Activated CD8-positive, alpha-beta T cell treated with anti-CD3 and anti-CD28 coated beads, Interleukin-2, amount 10 ng/mL, durations not matched to agents 7 days and 5 days (primary cell): Measurements from ENCODE around the gene SERINC3. TPM values are rescaled to one million over a fixed set of nuclear protein-coding genes. Genes with fewer than 3 reads are reported as not detected.

Experiments
- ATAC-seq: fragments of 150-1000 bp; cut with Tn5 transposase; one replicate; pipeline ENCODE4 v1.10.0; 2021; ENCODE audit warnings: moderate library complexity
- CTCF ChIA-PET: fragments of 350-600 bp; sonication (Branson Sonifier 250); formaldehyde crosslinking; loops from one replicate; lab custom pipeline; 2021; ENCODE audit warnings: antibody characterized with exemption; lab: Charles Lee
- POLR2A ChIA-PET: fragments of 350-600 bp; sonication (Branson Sonifier 250); formaldehyde crosslinking; loops from one replicate; lab custom pipeline; 2021; ENCODE audit warnings: antibody characterized with exemption; lab: Charles Lee
- DNase-seq: peaks from one replicate; pipeline ENCODE4 v3.0.0-alpha.2; 2020
- H3K27ac Mint-ChIP-seq: one replicate; pipeline ENCODE4 v1.8.0; 2021; ENCODE audit warnings: mild to moderate bottlenecking, mixed read lengths
- H3K27me3 Mint-ChIP-seq: one replicate; pipeline ENCODE4 v1.8.0; 2021; ENCODE audit warnings: low read depth, mixed read lengths
- H3K36me3 Mint-ChIP-seq: one replicate; pipeline ENCODE4 v1.8.0; 2021; ENCODE audit warnings: low read depth, mixed read lengths
- H3K4me1 Mint-ChIP-seq: one replicate; pipeline ENCODE4 v1.8.0; 2021; ENCODE audit warnings: low read depth, mixed read lengths
- H3K4me3 Mint-ChIP-seq: one replicate; pipeline ENCODE4 v1.8.0; 2021; ENCODE audit warnings: mild to moderate bottlenecking, mixed read lengths
- H3K9me3 Mint-ChIP-seq: one replicate; pipeline ENCODE4 v1.8.0; 2022; ENCODE audit warnings: mixed read lengths; ENCODE audit not compliant: insufficient read depth
- total RNA-seq, 2 experiments: library from RNA; stranded (reverse); gene quantifications; one replicate each; pipeline ENCODE4 v1.2.3, GENCODE V29; 2021

The SERINC3 gene
- total RNA-seq, 2 experiments from 2014 or later, result 56.3 to 57.8 TPM

DNA sequence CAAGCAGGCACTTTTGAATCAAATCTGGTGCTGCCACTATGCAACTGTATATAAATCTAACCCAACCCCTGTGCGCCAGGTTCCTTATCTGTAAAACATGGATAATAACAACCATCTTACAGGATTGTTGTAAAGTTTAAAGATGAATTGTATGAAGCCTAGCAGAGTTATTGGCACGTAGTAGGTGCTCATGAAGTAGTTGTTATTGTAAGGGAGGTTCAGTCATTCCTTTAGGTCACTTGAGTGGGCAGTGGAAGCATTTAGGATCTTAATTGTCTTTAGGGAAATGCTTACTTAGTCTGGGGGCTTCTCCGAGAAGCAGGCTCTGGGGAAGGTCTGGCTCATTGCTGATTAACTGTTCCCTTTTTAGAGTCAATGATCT, 30.7 kb upstream of the SERINC3 start:
- Mint-ChIP-seq H3K4me3 (no peak overlapping the region), H3K27ac (no peak overlapping the region), H3K9me3 (no peaks in the 10 kb centered on the region), H3K27me3 (peaks cover 2% of the 10 kb centered on the region), H3K4me1 (peaks cover 8% of the 10 kb centered on the region), H3K36me3 (no peaks in the 10 kb centered on the region)
- DNase-seq (no peak), ATAC-seq (no peak)
- ChIA-PET CTCF (no interaction called here), POLR2A (no interaction called here)

GRCh38 chr20:44552050-44552449, 30.2 kb upstream of the SERINC3 start:
- H3K4me3 Mint-ChIP-seq, result no peak overlapping the region
- no peaks in the 10 kb centered on the region for H3K9me3 Mint-ChIP-seq
- ChIA-PET POLR2A (no interaction called here), CTCF (no interaction called here)
- peaks cover 2% of the 10 kb centered on the region for H3K27me3 Mint-ChIP-seq
- ATAC-seq (no peak), DNase-seq (no peak)
- H3K27ac Mint-ChIP-seq, result no peak overlapping the region
- no peaks in the 10 kb centered on the region for H3K36me3 Mint-ChIP-seq
- H3K4me1 Mint-ChIP-seq, result peaks cover 8% of the 10 kb centered on the region

DNA sequence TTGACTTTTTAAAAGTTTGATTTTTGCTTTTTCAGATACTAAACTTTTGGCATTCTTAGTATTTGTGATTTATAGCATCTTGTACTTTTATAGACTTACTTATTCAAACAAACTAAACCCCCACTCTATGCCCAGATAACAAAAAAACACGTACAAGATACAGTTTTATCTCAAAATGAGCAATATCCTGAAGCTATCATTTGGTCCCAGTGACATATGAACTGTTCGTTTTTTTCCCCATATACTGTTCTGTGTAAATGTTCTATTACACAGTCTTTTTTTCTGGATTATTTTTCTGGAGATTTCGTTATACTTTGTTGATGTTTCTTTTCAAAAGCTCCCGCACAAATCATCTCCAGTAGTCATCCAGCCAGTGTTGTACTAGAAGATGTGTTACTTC, 27.3 kb upstream of the SERINC3 start:
- H3K36me3 Mint-ChIP-seq, result no peaks in the 10 kb centered on the region
- no peak overlapping the region for H3K4me3 Mint-ChIP-seq
- CTCF ChIA-PET, result interaction anchor here (0.9 kb wide), 1 partner anchor 49 kb away, joined by 5 read pairs; no protein-coding TSS in a partner anchor
- peaks cover 2% of the 10 kb centered on the region for H3K27me3 Mint-ChIP-seq
- H3K27ac Mint-ChIP-seq, result no peak overlapping the region
- H3K4me1 Mint-ChIP-seq, result peaks cover 8% of the 10 kb centered on the region
- DNase-seq, result no peak
- POLR2A ChIA-PET, result no interaction called here
- no peaks in the 10 kb centered on the region for H3K9me3 Mint-ChIP-seq
- ATAC-seq, result no peak

DNA sequence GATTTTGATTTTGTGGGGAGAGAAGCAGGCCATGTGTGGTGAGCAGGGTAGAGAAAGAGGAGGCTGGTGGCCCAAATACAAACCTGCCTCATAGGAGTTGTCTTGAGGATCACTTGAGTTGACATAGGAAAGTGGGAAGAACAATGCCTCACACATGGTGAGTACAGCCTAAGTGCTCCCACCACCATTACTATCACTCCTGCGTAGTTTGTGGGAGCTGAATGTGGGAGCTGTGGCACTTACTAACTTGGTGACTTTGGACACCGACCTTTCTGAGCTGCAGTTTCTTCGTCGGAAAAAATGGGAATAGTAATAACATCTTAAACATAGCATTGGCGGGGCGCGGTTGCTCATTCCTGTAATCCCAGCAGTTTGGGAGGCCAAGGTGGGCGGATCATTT, 25.5 kb upstream of the SERINC3 start:
- Mint-ChIP-seq H3K27ac (no peak overlapping the region), H3K4me3 (no peak overlapping the region), H3K9me3 (no peaks in the 10 kb centered on the region), H3K27me3 (peaks cover 2% of the 10 kb centered on the region), H3K4me1 (no peaks in the 10 kb centered on the region), H3K36me3 (no peaks in the 10 kb centered on the region)
- DNase-seq (no peak), ATAC-seq (no peak)
- POLR2A ChIA-PET, result no interaction called here
- CTCF ChIA-PET, result interaction anchor here (0.9 kb wide), 1 partner anchor 52 kb away, joined by 3 read pairs; no protein-coding TSS in a partner anchor

- DNase-seq (no peak), ATAC-seq (no peak)
- H3K4me3 Mint-ChIP-seq, result no peak overlapping the region
- no peaks in the 10 kb centered on the region for H3K27me3 Mint-ChIP-seq
- H3K9me3 Mint-ChIP-seq, result no peaks in the 10 kb centered on the region
- no peaks in the 10 kb centered on the region for H3K4me1 Mint-ChIP-seq
- ChIA-PET CTCF (no interaction called here), POLR2A (no interaction called here)
- H3K27ac Mint-ChIP-seq, result no peak overlapping the region
- H3K36me3 Mint-ChIP-seq, result no peaks in the 10 kb centered on the region
These were observed 22.4 kb upstream of the SERINC3 start for GRCh38 chr20:44544263-44544662.

DNA sequence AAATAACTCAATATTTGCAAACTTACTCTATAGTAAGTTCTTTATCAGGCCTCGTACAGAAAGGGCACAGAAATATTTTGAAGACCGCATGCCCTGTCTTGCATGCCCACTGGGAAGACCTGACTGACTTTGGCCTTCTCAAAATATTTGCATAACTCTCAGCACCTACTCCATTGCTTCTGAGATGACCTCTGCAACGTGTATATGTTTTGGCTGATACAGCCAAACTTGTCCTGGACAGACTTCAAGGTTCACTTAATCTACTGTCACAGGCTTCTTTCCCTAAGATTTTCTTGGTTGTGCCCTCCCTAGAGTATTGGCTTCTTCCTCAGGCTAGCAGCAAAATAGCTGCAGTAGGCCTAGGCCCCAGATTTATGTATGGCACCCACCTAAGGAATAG, 21.5 kb upstream of the SERINC3 start:
- no peak overlapping the region for H3K4me3 Mint-ChIP-seq
- CTCF ChIA-PET, result interaction anchor here (0.5 to 1.0 kb wide), 2 partner anchors 67 to 204 kb away, joined by 3 read pairs; no protein-coding TSS in a partner anchor
- ATAC-seq, result no peak
- no peak overlapping the region for H3K27ac Mint-ChIP-seq
- POLR2A ChIA-PET, result no interaction called here
- no peaks in the 10 kb centered on the region for H3K36me3 Mint-ChIP-seq
- no peaks in the 10 kb centered on the region for H3K4me1 Mint-ChIP-seq
- H3K27me3 Mint-ChIP-seq, result no peaks in the 10 kb centered on the region
- H3K9me3 Mint-ChIP-seq, result no peaks in the 10 kb centered on the region
- DNase-seq, result no peak

GRCh38 chr20:44542890-44543289, 21.0 kb upstream of the SERINC3 start:
- no peak for ATAC-seq
- Mint-ChIP-seq H3K4me3 (no peak overlapping the region), H3K27ac (no peak overlapping the region), H3K9me3 (no peaks in the 10 kb centered on the region), H3K4me1 (no peaks in the 10 kb centered on the region), H3K27me3 (no peaks in the 10 kb centered on the region), H3K36me3 (no peaks in the 10 kb centered on the region)
- ChIA-PET CTCF (interaction anchor here (0.5 to 1.0 kb wide), 2 partner anchors 67 to 204 kb away, joined by 3 read pairs; no protein-coding TSS in a partner anchor), POLR2A (no interaction called here)
- DNase-seq, result no peak

GRCh38 chr20:44541992-44542391, 20.1 kb upstream of the SERINC3 start:
- Mint-ChIP-seq H3K36me3 (no peaks in the 10 kb centered on the region), H3K4me1 (no peaks in the 10 kb centered on the region), H3K27ac (no peak overlapping the region), H3K4me3 (no peak overlapping the region), H3K9me3 (no peaks in the 10 kb centered on the region), H3K27me3 (no peaks in the 10 kb centered on the region)
- DNase-seq (no peak), ATAC-seq (no peak)
- POLR2A ChIA-PET, result no interaction called here
- CTCF ChIA-PET, result interaction anchor here (1.5 kb wide), 1 partner anchor 68 kb away, joined by 3 read pairs; no protein-coding TSS in a partner anchor

GRCh38 chr20:44540834-44541233, 19.0 kb upstream of the SERINC3 start:
- ATAC-seq (no peak), DNase-seq (no peak)
- Mint-ChIP-seq H3K27me3 (peaks cover 3% of the 10 kb centered on the region), H3K27ac (no peak overlapping the region), H3K4me1 (no peaks in the 10 kb centered on the region), H3K9me3 (no peaks in the 10 kb centered on the region), H3K4me3 (no peak overlapping the region), H3K36me3 (no peaks in the 10 kb centered on the region)
- ChIA-PET POLR2A (no interaction called here), CTCF (interaction anchor here (1.5 kb wide), 1 partner anchor 69 kb away, joined by 3 read pairs; no protein-coding TSS in a partner anchor)

DNA sequence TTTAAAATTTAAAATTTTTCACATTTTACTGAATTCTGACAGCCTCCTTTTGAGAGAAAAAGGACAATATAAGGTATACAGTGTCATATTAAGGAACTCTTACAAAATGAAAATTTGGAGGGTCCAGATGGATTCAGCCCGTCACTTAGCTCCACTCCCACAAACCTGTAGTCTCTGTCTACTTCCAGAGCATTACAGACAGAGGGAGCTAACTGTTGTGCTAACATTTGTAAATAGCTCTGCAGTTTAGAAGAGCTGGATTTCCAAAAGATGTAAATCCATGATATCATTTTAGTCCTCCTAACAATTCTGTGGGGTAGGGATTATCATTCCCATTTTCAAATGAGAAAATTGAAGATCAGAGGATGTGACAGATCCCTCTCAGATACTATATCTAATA, 16.1 kb upstream of the SERINC3 start:
- DNase-seq, result no peak
- ATAC-seq, result no peak
- Mint-ChIP-seq H3K4me3 (no peak overlapping the region), H3K27me3 (peaks cover 4% of the 10 kb centered on the region), H3K27ac (no peak overlapping the region), H3K9me3 (no peaks in the 10 kb centered on the region), H3K36me3 (no peaks in the 10 kb centered on the region), H3K4me1 (no peaks in the 10 kb centered on the region)
- CTCF ChIA-PET, result no interaction called here
- POLR2A ChIA-PET, result no interaction called here

GRCh38 chr20:44536175-44536574, 14.3 kb upstream of the SERINC3 start:
- DNase-seq (no peak), ATAC-seq (no peak)
- H3K27me3 Mint-ChIP-seq, result peaks cover 7% of the 10 kb centered on the region
- ChIA-PET POLR2A (no interaction called here), CTCF (no interaction called here)
- peaks cover 5% of the 10 kb centered on the region for H3K4me1 Mint-ChIP-seq
- no peaks in the 10 kb centered on the region for H3K9me3 Mint-ChIP-seq
- no peak overlapping the region for H3K27ac Mint-ChIP-seq
- H3K36me3 Mint-ChIP-seq, result no peaks in the 10 kb centered on the region
- H3K4me3 Mint-ChIP-seq, result no peak overlapping the region

- Mint-ChIP-seq H3K27ac (no peak overlapping the region), H3K36me3 (no peaks in the 10 kb centered on the region), H3K4me3 (no peak overlapping the region), H3K4me1 (peaks cover 8% of the 10 kb centered on the region), H3K9me3 (no peaks in the 10 kb centered on the region), H3K27me3 (peaks cover 7% of the 10 kb centered on the region)
- DNase-seq, result no peak
- ChIA-PET CTCF (interaction anchor here (0.9 to 1.5 kb wide), 3 partner anchors 65 to 316 kb away, joined by 3 to 4 read pairs (median 3); no protein-coding TSS in a partner anchor), POLR2A (no interaction called here)
- no peak for ATAC-seq
These were observed 12.1 kb upstream of the SERINC3 start for GRCh38 chr20:44533928-44534327.

GRCh38 chr20:44532981-44533331, 11.1 kb upstream of the SERINC3 start:
- ChIA-PET POLR2A (no interaction called here), CTCF (interaction anchor here (1.4 kb wide), 1 partner anchor 150 kb away, joined by 3 read pairs; no protein-coding TSS in a partner anchor)
- peaks cover 7% of the 10 kb centered on the region for H3K27me3 Mint-ChIP-seq
- H3K4me1 Mint-ChIP-seq, result peaks cover 8% of the 10 kb centered on the region
- H3K4me3 Mint-ChIP-seq, result no peak overlapping the region
- no peak overlapping the region for H3K27ac Mint-ChIP-seq
- DNase-seq (peak; percentile 34), ATAC-seq (peak; percentile 45)
- no peaks in the 10 kb centered on the region for H3K9me3 Mint-ChIP-seq
- no peaks in the 10 kb centered on the region for H3K36me3 Mint-ChIP-seq
